Effector memory CD4-positive, alpha-beta T cell (primary cell): ENCODE measurements around the gene TMEM181.

ENCODE experiments used
- DNase-seq, 3 donors: peaks; one replicate each; pipeline ENCODE4 v3.0.0-alpha.2; 2020
- H3K27ac ChIP-seq: 2 replicates; pipeline ENCODE4 v1.7.0; 2013; ENCODE audit warnings: mild to moderate bottlenecking, low read length, moderate library complexity; ENCODE audit not compliant: insufficient read depth, poor library complexity, severe bottlenecking
- H3K27me3 ChIP-seq: replicated peaks from 2 replicates; pipeline ENCODE4 v1.7.0; 2013; ENCODE audit warnings: mild to moderate bottlenecking, low read length; ENCODE audit not compliant: insufficient read depth, control insufficient read depth, poor library complexity, severe bottlenecking
- H3K36me3 ChIP-seq: 2 replicates; pipeline ENCODE4 v1.7.0; 2013; ENCODE audit warnings: mild to moderate bottlenecking, low read length, moderate library complexity; ENCODE audit not compliant: control insufficient read depth, insufficient read depth
- H3K4me1 ChIP-seq: 2 replicates; pipeline ENCODE4 v1.7.0; 2013; ENCODE audit warnings: low read length, mild to moderate bottlenecking; ENCODE audit not compliant: control insufficient read depth, insufficient read depth, poor library complexity, severe bottlenecking
- H3K4me3 ChIP-seq: 2 replicates; pipeline ENCODE4 v1.7.0; 2013; ENCODE audit warnings: low read length, low read depth, mild to moderate bottlenecking; ENCODE audit not compliant: insufficient read depth, poor library complexity, severe bottlenecking
- H3K9me3 ChIP-seq: 2 replicates; pipeline ENCODE4 v1.7.0; 2013; ENCODE audit warnings: mild to moderate bottlenecking, low read length, moderate library complexity; ENCODE audit not compliant: control insufficient read depth

TMEM181 gene

DNA sequence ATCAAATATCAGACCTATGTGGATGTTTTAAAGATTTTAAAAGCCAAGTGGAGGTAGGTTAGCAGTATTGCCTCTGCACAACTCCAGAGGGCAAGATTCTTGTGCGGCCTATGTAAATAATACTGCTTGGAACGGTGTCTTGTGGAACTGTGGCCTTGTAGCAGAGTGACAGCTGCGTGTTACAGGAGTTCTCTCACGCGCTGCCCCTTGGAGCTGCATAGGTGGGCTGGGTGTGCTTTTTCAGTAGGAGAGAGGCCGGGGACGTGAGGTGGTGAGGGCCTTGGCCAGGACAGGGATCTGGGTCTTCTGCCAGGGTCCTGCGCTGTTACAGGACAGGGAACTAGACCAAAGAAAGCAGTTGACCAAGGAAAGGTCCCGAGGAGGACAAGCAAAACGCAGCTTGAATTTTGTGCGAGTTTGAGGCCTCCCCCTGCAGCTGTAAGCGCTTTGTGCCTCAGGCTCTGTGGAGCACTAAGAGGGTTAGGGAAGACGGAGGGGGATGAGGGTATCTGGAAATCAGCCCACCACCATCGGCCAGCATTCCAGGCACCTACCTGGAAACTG, 1.5 kb downstream of the TMEM181 start:
- Histone ChIP-seq H3K36me3 (no peaks in the 10 kb centered on the region), H3K27ac (peak overlapping the region; percentile 78)

DNA sequence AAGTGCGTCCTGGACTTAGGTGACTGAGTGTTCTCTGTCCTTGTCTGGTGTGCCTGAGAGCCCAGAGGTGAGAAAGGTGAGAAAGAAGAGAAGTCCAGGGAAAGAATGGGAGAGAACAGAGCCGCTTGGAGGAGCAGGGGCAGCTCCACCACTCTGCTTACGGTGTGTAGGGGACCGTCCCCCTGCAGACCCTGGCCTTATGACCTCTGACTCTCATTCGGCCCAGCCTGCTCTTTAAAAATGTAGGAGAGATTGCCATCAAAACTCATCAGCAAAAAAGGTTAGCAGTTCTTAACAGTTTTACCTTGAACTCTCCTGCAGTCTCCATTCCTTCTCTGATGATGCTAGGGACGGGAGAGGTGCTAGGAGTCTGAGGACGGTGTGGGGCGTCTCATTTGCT, 2.0 kb downstream of the TMEM181 start:
- H3K9me3 ChIP-seq = no peaks in the 10 kb centered on the region
- no peaks in the 10 kb centered on the region for H3K27me3 ChIP-seq
- H3K36me3 ChIP-seq = no peaks in the 10 kb centered on the region
- no peak overlapping the region for H3K27ac ChIP-seq
- H3K4me1 ChIP-seq = peaks cover 32% of the 10 kb centered on the region
- no peak for DNase-seq
- H3K4me3 ChIP-seq = no peak overlapping the region

More for the DNA sequence above, 1.5 kb downstream of the TMEM181 start:
- Histone ChIP-seq H3K4me1 (peaks cover 32% of the 10 kb centered on the region), H3K9me3 (no peaks in the 10 kb centered on the region), H3K27me3 (no peaks in the 10 kb centered on the region), H3K4me3 (peak overlapping the region; percentile 82)
- DNase-seq = no peak

DNA sequence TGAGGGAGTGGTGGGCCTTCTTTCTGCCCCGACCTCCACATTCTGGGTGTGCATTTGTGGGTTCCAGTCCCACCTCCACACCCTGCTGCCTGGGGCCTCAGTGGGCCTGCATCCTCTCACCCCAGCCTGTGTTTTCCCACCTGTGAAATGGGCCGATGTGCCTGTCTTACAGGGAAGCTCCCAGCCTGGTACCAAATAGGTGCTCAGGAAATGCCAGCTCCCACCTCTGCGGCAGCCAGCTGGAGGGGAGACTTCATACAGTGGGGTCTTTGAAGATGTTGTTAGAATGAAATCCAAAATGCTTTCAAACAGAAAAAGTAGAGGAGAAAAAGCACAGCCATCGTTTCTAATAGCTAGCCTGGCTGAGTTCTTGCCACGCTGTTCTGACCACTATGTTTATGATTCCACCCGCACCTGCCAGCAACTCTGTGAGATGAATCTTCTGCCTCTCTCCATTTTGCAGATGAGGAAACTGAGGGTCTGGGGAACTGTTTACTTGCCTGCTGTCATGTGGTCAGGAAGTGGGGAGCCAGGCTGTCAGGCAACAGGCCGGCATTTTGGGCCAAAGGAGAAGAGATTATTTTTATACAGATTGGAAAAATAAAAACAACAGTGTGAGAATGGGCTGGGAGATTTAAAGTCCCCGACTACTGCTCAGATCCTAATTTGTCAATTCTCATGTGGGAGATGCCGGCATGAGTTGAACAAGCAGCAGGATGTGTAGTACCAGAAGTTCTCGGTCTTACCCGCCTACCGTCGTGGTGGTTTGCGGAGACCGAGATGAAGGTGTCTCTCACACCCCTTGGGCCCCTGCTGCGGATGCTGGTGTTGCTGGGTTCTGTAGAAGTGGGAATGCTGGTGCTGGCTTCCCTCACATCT, 4.6 kb downstream of the TMEM181 start:
- Histone ChIP-seq H3K36me3 (no peaks in the 10 kb centered on the region), H3K27ac (peak overlapping the region; percentile 53), H3K9me3 (no peaks in the 10 kb centered on the region), H3K4me1 (peaks cover 52% of the 10 kb centered on the region), H3K4me3 (peak overlapping the region; percentile 20), H3K27me3 (no peaks in the 10 kb centered on the region)
- peak in 2 of 3 donors; percentile 11 to 23 for DNase-seq

DNA sequence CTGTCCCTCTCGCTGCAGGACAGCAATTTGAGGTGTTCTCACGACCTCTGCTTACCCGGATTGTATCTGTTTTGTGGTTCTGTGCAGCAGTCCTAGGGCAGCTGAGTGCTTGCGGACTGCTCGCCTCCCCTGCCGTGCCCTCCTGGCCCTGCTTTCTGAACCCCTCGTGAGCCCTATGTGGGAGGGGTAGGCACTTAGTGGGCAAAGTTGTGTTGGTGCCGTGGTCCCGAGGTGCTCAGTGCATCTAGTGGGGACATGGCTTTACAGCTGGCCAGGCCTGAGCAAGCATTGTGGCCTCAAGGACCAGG, 5.2 kb downstream of the TMEM181 start:
- Histone ChIP-seq H3K4me3 (peak overlapping the region; percentile 20), H3K4me1 (peaks cover 50% of the 10 kb centered on the region), H3K9me3 (no peaks in the 10 kb centered on the region), H3K36me3 (no peaks in the 10 kb centered on the region), H3K27ac (peak overlapping the region; percentile 53), H3K27me3 (no peaks in the 10 kb centered on the region)
- DNase-seq = no peak

DNA sequence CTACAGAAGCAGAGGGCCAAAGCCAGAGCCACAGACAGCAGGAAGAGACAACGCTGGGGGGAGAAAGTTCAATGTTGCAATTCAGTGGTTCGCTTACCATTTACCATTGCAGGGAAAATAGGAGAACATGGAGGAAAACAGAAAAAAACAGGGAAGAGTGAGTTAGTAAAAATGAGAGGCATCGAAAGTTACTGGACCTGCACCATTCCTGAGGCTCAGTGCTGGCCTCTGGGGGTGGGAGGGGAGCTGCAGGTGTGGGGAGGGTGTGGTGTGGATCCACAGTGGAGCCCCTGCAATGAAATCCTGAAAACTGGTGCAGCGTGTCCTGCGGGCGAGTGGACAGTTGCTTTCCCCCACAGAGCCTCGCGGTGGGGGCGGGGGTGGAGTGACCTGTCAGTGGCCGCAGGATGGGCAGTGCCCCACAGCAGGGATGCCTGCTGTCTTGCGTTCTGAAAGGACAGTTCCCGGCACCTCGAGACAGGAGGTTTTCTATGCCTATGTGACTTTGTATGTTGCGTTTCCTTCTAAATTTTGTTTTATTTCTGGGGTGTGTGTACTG, 5.7 kb downstream of the TMEM181 start:
- Histone ChIP-seq H3K27me3 (no peaks in the 10 kb centered on the region), H3K36me3 (no peaks in the 10 kb centered on the region), H3K27ac (peak overlapping the region; percentile 53), H3K4me1 (peaks cover 50% of the 10 kb centered on the region), H3K4me3 (no peak overlapping the region), H3K9me3 (no peaks in the 10 kb centered on the region)
- no peak for DNase-seq

DNA sequence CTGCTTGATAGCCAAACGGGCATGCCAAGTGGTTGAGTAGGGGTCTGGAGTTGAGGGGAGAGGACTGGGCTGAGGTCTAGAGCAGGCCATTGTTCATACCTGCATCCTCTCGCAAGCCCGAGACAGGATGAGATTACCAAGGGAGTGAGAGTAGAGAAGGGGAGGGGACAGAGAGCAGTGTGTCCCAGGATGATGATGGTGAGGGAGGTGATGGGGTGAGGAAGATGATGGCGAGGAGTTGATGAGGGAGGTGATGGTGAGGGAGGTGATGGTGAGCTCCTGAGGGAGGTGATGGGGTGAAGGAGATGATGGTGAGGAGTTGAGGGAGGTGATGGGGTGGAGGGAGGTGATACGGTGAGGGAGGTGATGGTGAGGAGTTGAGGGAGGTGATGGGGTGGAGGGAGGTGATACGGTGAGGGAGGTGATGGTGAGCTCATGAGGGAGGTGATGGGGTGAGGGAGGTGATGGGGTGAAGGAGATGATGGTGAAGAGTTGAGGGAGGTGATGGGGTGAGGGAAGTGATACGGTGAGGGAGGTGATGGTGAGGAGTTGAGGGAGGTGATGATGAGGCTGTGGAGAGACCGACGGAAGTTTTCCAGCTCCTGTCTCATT, 6.4 kb downstream of the TMEM181 start:
- no peak for DNase-seq
- no peak overlapping the region for H3K27ac ChIP-seq
- H3K4me1 ChIP-seq = peaks cover 45% of the 10 kb centered on the region
- H3K9me3 ChIP-seq = no peaks in the 10 kb centered on the region
- no peaks in the 10 kb centered on the region for H3K36me3 ChIP-seq
- H3K27me3 ChIP-seq = no peaks in the 10 kb centered on the region
- no peak overlapping the region for H3K4me3 ChIP-seq

DNA sequence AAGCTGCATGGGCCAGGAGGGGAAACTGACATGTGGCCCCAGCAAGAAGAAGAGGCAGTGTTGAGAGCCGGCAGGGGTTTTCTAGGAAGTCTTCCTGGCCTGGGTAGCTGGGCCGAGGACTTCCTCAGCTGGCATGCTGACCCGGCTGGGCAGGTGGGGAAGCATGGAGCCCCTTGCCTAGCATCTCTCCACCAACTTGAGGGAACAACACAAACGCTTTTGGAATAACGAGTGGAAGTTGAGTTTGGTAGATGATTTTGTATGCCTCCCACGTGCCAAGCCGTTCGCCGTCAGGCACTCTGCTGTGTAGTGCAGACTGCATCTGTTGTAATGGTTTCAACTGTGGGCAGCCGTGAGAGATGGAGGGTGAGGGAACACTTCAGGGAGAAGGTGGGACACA, 7.3 kb downstream of the TMEM181 start:
- H3K4me3 ChIP-seq = no peak overlapping the region
- H3K27me3 ChIP-seq = no peaks in the 10 kb centered on the region
- DNase-seq = no peak
- peaks cover 6% of the 10 kb centered on the region for H3K36me3 ChIP-seq
- H3K27ac ChIP-seq = no peak overlapping the region
- H3K9me3 ChIP-seq = no peaks in the 10 kb centered on the region
- H3K4me1 ChIP-seq = peaks cover 42% of the 10 kb centered on the region

DNA sequence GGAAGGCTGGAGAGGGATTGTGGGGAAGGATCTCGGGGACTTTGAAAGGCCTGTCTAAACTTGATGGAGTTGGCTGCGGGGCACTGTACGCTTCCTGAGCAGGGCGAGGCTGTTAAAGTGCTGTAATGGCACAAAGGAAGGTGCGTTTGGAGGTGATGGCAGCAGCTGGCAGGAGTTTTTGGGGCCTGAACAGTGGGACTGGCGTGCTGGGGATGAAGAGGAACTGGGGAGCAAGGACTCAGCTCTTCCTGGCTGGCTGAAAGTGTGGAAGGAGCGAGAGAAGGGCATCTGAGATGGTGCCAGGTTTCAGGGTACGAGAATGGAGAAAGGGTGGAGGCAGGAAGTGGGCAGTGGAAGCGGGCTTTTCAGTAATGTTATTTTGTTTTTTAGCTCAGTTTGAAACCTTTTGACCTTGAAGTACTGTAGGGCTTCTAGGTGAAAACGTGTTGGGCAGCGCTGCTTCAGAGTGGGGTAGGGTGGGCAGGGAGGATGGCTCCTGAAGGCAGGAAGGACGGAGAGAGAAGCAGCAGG, 8.0 kb downstream of the TMEM181 start:
- no peak for DNase-seq
- peak overlapping the region; percentile 24 for H3K27ac ChIP-seq
- no peaks in the 10 kb centered on the region for H3K9me3 ChIP-seq
- H3K4me3 ChIP-seq = peak overlapping the region; percentile 13
- H3K27me3 ChIP-seq = no peaks in the 10 kb centered on the region
- H3K36me3 ChIP-seq = peaks cover 7% of the 10 kb centered on the region
- peaks cover 46% of the 10 kb centered on the region for H3K4me1 ChIP-seq

DNA sequence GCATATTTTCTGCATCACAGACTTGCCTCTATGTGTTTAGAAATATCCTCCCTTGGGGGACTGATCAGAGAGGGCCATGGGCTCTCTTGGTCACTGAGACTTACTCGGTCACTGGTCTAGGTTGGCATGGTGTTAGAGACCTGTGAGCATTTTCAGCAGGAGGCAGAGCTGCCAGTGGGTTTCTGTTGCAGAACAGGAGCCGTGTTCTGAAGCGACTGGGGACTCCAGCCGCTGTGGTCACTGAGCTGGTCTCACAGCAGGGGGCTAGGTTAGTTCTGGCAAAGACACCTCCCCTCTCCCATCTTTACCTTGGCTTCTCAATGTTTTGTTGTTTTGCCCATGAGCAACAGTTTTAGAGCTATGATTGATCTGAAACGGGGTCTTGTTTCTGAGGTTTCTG, 8.7 kb downstream of the TMEM181 start:
- peaks cover 46% of the 10 kb centered on the region for H3K4me1 ChIP-seq
- H3K9me3 ChIP-seq = no peaks in the 10 kb centered on the region
- DNase-seq = no peak
- H3K36me3 ChIP-seq = peaks cover 7% of the 10 kb centered on the region
- H3K4me3 ChIP-seq = peak overlapping the region; percentile 13
- no peaks in the 10 kb centered on the region for H3K27me3 ChIP-seq
- peak overlapping the region; percentile 24 for H3K27ac ChIP-seq

DNA sequence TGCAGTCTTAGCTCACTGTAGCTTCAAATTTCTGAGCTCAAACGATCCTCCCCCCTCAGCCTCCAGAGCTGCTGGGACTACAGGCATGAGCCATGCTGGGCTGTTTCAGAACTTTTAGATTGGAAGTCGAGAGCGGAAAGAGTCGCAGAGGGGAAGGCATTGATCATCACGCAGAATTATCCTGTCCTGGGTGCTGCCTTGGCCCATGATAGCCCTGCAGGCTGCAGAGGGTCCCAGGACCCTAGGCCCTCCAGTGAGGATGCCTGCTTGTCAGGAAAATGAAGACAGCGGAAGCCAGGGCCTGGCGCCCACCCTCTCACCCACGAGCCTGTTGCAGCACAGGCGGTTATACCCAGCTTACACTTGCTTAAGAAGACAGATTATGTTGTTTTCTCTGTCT, 9.1 kb downstream of the TMEM181 start:
- Histone ChIP-seq H3K27me3 (no peaks in the 10 kb centered on the region), H3K4me1 (peaks cover 43% of the 10 kb centered on the region), H3K9me3 (no peaks in the 10 kb centered on the region), H3K4me3 (no peak overlapping the region), H3K36me3 (peaks cover 7% of the 10 kb centered on the region), H3K27ac (no peak overlapping the region)
- DNase-seq = no peak
